AG04449 (cell line): Measurements from ENCODE around the gene KIAA1191.

Experiments
- CTCF ChIA-PET: fragments of 350-600 bp; formaldehyde crosslinking; extraction: SDS; loops from one replicate; lab custom pipeline; 2021; ENCODE audit warnings: antibody characterized with exemption; lab: Yijun Ruan, JAX
- POLR2A ChIA-PET: fragments of 400-600, 350-600 bp; formaldehyde crosslinking; extraction: SDS; loops from one replicate; lab custom pipeline; 2020; ENCODE audit warnings: antibody characterized with exemption, inconsistent platforms; lab: Yijun Ruan, JAX
- DNase-seq: peaks from one replicate; pipeline ENCODE4 v3.0.0-alpha.2; 2010; ENCODE audit warnings: low read depth, low spot score
- H3K4me3 ChIP-seq: 2 replicates; pipeline ENCODE4 v1.5.1; 2011; ENCODE audit warnings: low read depth, mild to moderate bottlenecking, control low read depth, low read length
- TF ChIP-seq, protein P1 (sequence below): IDR thresholded peaks from one replicate; pipeline ENCODE4 v1.5.1; 2011; ENCODE audit warnings: mild to moderate bottlenecking, moderate library complexity, low read length, control low read depth, inconsistent platforms; ENCODE audit not compliant: insufficient read depth; ENCODE audit errors: missing control alignments

Gene KIAA1191

DNA sequence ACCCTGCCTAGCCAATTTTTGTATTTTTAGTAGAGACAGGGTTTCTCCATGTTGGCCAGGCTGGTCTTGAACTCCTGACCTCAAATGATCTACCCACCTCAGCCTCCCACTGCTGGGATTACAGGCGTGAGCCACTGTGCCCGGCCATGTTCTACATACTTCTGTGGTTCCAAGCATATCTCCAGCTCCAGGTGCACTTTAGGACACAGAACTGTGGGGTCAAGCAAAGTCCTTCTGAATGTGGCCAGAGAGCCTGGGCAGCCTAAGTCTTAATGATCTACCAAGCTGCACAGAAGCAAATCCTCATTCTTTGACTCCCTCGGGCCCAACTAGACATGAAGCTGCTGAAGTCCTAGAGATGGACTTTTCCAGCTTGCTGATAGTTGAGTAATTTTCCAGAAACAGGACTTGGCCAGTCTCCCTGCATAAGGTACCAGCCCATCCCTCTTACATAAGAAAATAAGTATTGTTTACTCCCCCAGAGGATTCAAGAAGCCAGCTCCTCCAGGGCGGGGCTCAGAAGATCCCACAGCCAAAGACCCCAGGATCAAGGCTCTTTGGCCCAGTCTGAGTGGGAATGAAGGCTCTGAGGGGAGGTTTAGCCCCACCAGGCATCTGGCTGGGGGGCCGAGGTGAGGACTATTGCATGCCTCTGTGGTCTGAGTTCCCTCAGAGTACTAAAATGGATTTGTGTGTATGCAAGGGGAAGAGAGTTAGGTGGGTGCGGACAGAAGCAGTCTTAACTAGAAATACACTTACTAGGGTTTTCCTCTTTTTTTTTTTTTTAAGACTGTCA is 46.1 kb upstream of the KIAA1191 start:
- ChIA-PET POLR2A (no interaction called here), CTCF (interaction anchor here (0.8 to 5.2 kb wide), 4 partner anchors 8 to 40 kb away, joined by 3 to 26 read pairs (median 5); partner anchors contain the start of gene CLTB)
- no peak for DNase-seq

DNA sequence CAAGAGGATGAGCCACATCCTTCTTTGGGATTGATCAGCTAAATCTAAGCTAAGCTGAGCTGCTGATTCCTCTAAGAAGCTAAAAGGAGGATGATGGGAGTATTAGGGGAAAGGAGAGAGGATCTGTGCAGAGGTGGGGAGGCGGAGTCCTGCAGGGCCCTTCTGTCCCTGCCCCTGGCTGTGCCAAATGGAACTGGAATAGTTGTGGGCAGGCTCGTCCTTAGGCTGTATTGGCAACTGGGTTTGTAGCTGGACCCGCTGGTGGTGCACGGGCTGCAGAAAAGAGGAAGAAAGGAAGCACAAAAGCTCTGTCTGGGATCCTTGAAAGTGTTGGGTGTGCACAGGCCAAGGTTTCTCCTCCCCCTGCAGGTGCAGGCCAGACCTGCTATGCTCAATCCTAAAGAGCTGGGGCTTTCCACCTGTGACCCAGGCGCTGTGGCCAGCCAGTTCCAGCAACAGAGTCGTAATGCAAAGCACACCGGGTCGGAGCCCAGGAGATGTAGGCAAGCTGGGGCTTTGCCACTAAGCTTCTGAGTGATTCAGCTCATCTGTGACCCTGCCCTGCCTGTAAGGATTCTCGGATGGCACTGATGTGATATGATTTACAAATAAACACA is 45.0 kb upstream of the KIAA1191 start:
- ChIA-PET CTCF (interaction anchor here (0.8 to 5.2 kb wide), 3 partner anchors 10 to 41 kb away, joined by 3 to 26 read pairs (median 6); partner anchors contain the start of gene CLTB), POLR2A (no interaction called here)
- TF ChIP-seq, protein P1, sequence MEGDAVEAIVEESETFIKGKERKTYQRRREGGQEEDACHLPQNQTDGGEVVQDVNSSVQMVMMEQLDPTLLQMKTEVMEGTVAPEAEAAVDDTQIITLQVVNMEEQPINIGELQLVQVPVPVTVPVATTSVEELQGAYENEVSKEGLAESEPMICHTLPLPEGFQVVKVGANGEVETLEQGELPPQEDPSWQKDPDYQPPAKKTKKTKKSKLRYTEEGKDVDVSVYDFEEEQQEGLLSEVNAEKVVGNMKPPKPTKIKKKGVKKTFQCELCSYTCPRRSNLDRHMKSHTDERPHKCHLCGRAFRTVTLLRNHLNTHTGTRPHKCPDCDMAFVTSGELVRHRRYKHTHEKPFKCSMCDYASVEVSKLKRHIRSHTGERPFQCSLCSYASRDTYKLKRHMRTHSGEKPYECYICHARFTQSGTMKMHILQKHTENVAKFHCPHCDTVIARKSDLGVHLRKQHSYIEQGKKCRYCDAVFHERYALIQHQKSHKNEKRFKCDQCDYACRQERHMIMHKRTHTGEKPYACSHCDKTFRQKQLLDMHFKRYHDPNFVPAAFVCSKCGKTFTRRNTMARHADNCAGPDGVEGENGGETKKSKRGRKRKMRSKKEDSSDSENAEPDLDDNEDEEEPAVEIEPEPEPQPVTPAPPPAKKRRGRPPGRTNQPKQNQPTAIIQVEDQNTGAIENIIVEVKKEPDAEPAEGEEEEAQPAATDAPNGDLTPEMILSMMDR, result no peak
- H3K4me3 ChIP-seq, result no peak overlapping the region
- no peak for DNase-seq

More for the DNA sequence above, 46.1 kb upstream of the KIAA1191 start:
- TF ChIP-seq, protein P1, result no peak
- H3K4me3 ChIP-seq, result no peak overlapping the region

DNA sequence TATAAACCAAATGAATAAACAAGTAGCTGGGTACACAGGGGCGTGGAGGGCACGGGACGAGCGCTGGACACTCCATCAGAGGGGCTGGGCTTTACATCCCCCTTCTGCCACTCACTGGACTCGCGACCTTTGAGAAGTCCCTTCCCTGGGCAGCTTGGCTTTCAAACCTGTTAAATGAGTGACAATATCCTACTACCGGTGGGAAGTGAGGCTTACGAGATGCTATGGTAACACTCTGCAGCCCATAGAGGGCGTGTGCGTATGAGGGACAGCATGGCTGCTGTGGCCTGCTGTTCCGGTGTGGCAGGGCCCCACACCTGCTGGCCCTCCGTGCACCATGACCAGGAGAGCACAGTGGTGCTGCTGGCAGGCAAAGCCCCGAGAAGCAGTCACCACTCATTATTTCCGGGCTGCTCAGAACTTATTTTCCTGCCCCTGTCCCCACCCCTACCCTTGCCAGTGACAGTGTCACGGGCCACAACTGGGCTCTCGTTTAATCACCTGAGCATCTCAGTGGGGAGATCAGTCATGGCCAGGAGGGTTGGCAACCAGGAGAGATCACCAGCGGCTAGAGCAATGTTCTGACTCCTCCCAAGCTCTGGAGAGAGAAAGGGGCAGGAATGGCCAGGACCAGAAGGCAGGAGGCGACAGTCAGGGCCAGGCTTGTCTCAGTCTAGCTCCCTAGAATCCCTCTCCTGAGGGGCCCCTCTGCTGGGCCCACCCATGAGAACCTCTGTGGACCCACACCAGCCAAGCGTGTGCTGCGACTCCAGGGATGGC is 44.3 kb upstream of the KIAA1191 start:
- no peak for DNase-seq
- ChIA-PET POLR2A (no interaction called here), CTCF (interaction anchor here (0.8 to 5.2 kb wide), 5 partner anchors 10 to 104 kb away, joined by 3 to 26 read pairs (median 3); partner anchors contain the start of gene CLTB)
- no peak overlapping the region for H3K4me3 ChIP-seq
- TF ChIP-seq, protein P1, result no peak

DNA sequence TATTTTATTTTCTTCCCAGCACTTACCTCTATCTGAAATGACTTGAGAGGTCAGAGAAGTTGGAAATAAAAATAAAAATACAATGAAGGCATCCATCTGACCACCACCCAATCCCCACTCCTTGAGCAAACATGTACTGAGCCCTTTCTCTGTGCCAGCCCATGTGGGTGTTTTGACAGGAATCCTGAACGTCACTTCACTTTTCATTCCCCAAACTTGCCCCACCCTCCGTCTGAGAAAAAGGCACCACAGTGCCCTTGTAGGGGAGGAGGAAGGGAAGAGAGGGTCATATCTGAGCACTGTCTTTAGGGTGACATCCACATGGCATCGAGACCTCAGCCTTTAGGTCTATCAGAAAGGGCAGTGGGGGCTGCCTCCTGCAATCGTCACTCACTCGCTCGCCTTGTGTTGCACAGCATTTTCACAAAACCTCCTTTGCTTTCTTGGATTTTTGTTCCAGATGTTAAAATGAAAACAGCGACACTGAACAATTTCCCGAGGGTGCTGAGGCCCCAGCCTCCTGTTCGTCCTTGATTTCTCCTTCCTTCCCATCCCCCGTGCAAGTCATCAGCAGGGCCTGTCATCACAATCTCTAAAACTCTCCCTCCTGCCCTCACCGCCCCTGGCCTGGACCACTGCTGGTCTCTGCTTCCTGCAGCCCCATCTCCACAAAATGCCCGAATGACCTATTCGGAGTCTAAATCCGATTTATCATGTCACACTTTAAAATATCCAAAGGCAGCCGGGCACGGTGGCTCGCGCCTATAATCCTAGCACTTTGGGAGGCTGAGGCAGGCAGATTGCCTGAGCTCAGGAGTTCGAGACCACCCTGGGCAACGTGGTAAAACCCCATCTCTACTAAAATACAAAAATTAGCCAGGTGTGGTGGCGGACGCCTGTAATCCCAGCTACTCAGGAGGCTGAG is 40.0 kb upstream of the KIAA1191 start:
- TF ChIP-seq, protein P1, result no peak
- CTCF ChIA-PET, result interaction anchor here (2.0 kb wide), 1 partner anchor 15 kb away, joined by 6 read pairs; the partner anchor contains the start of gene CLTB
- POLR2A ChIA-PET, result no interaction called here
- no peak overlapping the region for H3K4me3 ChIP-seq
- DNase-seq, result no peak

DNA sequence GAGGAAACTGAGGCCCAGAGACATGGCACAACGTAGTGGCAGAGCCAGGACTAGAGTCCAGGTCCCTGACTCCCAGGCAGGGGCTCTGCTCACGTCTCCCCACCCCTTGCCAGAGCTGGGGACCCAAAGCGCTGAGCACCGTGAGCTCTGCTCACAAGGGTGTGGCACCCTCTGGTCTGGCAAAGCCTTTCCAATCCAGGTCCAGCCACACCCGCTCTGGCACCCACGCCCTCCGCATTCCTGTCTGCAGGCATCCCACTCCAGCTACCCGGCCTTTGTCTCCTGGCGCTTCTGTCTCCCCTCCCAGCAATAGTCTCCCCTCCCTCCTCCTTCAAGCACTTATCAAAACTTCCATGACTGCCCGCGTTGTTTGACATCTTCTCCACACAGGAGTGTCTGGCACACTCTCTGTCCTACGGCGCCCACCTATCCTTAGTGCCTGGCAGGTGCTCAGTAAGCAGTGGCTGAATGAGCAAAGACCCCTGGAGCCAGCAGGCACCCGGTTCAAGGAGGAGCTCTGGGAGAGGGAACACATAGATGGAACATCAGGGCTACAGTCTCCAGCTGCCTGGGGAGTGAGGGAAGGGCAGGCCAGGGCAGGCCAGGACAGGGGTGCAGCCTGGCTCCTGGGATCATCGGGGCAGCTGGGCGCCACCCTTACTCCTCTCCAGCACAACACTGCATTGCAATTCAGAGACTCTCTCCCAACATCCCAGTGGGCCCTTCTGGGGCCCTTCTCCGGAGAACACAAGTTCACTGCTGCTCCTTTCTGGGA is 39.0 kb upstream of the KIAA1191 start:
- CTCF ChIA-PET, result interaction anchor here (0.6 to 1.2 kb wide), 2 partner anchors 14 to 1276 kb away, joined by 3 to 4 read pairs; no protein-coding TSS in a partner anchor
- POLR2A ChIA-PET, result interaction anchor here (0.8 kb wide), 1 partner anchor 11 kb away, joined by 4 read pairs; no protein-coding TSS in a partner anchor
- TF ChIP-seq, protein P1, result no peak
- no peak overlapping the region for H3K4me3 ChIP-seq
- no peak for DNase-seq
